Kidney epithelial cell (primary cell): ENCODE results near the gene UBTF. TPM values are rescaled to one million over a fixed set of nuclear protein-coding genes. Genes with fewer than 3 reads are reported as not detected.

Experiments
- DNase-seq: peaks from one replicate; pipeline ENCODE4 v3.0.0-alpha.2; 2010; ENCODE audit warnings: low read depth
- H3K27me3 ChIP-seq: 2 replicates; pipeline ENCODE4 v1.6.0; 2011; ENCODE audit warnings: low read length; ENCODE audit not compliant: control insufficient read depth, insufficient read depth
- H3K36me3 ChIP-seq: 2 replicates; pipeline ENCODE4 v1.5.1; 2011; ENCODE audit warnings: low read length; ENCODE audit not compliant: control insufficient read depth, insufficient read depth
- H3K4me3 ChIP-seq: 2 replicates; pipeline ENCODE4 v1.5.1; 2011; ENCODE audit warnings: low read depth, mild to moderate bottlenecking, control low read depth, low read length
- CTCF ChIP-seq: IDR thresholded peaks from 2 replicates; pipeline ENCODE4 v1.5.1; 2011; ENCODE audit warnings: mild to moderate bottlenecking, moderate library complexity, low read length, control low read depth, inconsistent platforms; ENCODE audit not compliant: insufficient read depth, poor library complexity, severe bottlenecking
- total RNA-seq: library from RNA; depleted of rRNA; stranded (reverse); fragments of >200 nt; gene quantifications from 2 replicates; pipeline ENCODE4 v1.2.3, GENCODE V29; 2015

The UBTF gene
- total RNA-seq, 1 donor from 2014 or later, result 41.7 TPM

GRCh38 chr17:44222112-44222869 lies 2.8 kb upstream of the UBTF start:
- peak overlapping the region; percentile 94 for H3K4me3 ChIP-seq
- H3K27me3 ChIP-seq, result no peaks in the 10 kb centered on the region
- DNase-seq, result no peak
- no peak for TF ChIP-seq CTCF
- no peaks in the 10 kb centered on the region for H3K36me3 ChIP-seq

DNA sequence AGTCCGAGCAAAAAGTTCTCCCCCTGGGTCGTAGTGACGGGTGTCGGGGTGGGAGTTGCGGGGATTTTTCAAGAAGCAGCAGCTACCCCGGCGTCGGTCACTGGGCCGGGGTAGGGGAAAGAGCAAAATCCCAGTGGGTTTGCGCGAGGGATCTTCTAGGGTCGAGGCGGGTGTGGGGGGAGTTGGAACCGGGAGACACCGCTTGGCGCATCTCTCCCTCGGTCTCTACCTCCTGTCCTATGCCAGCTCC lies 2.3 kb upstream of the UBTF start:
- Histone ChIP-seq H3K36me3 (no peaks in the 10 kb centered on the region), H3K27me3 (no peaks in the 10 kb centered on the region), H3K4me3 (peak overlapping the region; percentile 94)
- no peak for TF ChIP-seq CTCF
- DNase-seq, result no peak

DNA sequence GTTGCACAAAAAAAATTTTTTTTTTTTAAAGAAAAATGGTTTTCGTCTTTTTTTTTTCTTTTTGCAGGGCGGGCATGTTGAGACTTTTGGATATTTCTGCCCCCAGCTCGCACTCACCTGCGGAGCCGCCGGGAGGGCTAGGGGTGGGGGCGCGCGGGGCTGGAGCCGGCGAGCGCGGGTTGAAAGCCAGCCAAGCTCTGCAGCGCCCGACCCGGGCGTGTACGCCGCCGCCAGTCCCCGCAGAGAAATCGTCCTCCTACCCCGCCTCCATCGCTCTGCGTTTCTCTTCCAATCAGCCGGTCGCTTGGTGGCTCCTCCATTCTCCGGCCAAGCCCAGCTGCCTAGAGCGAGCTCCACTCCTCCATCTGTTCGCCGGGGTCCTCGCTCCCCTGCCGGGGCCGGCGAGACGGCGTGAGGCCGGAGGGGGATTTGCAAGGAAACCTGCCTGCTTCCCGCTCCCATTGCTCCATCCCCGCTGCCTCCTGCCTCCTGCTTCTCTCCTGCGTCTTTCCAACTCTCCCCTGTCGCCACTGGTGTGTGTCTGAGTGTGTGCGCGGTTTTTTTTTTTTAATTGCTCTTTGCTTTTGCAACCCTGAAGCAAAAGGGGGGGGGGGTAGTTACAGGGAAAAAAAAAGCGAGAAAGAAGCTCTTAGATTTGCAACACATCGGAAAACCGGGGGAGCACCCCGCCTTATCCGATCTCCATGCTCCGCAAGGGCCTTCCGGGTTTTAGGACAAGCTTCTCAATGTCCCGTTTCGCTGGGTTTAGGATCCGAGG lies 1.8 kb upstream of the UBTF start:
- TF ChIP-seq CTCF, result no peak
- no peak for DNase-seq
- Histone ChIP-seq H3K4me3 (peak overlapping the region; percentile 94), H3K27me3 (no peaks in the 10 kb centered on the region), H3K36me3 (no peaks in the 10 kb centered on the region)

- Histone ChIP-seq H3K36me3 (peaks cover 2% of the 10 kb centered on the region), H3K4me3 (peak overlapping the region; percentile 94), H3K27me3 (no peaks in the 10 kb centered on the region)
- no peak for TF ChIP-seq CTCF
- DNase-seq, result no peak
Measured at GRCh38 chr17:44220213-44221083, 973 bp upstream of the UBTF start.

- Histone ChIP-seq H3K36me3 (peaks cover 5% of the 10 kb centered on the region), H3K4me3 (peak overlapping the region; percentile 94), H3K27me3 (no peaks in the 10 kb centered on the region)
- no peak for TF ChIP-seq CTCF
- DNase-seq, result no peak
Measured at GRCh38 chr17:44219108-44219615, 313 bp downstream of the UBTF start.
